ENCODE data around the gene ASB13. TPM values are rescaled to one million over a fixed set of nuclear protein-coding genes. Genes with fewer than 3 reads are reported as not detected.

The ASB13 gene
- total and polyA plus RNA-seq, 2 of the 13 experiments (the other 11 are each of a cell fraction or from before 2014, with no cell fraction given), result 9.3 to 15.4 TPM

GRCh38 chr10:5659702-5660528 lies 6.5 kb downstream of the ASB13 start (continued):
- TF ChIP-seq SALL2 (CRISPR knock-in tag; IDR thresholded peaks at IDR 0.05), result 0 out of 2 replicates have a peak, but pooled peaks have one; percentile 46
- TF ChIP-seq GLMP (CRISPR knock-in tag; IDR thresholded peaks at IDR 0.05; ENCODE audit: borderline replicate concordance), result no peak
- 0 out of 2 replicates have a peak, but pooled peaks have one; percentile 18 for TF ChIP-seq NFATC3 (CRISPR knock-in tag; IDR thresholded peaks at IDR 0.05)
- peak; percentile 49; the same call in 1 of the 2 replicates for TF ChIP-seq MXD1 (CRISPR knock-in tag; IDR thresholded peaks at IDR 0.05)
- TF ChIP-seq MYNN (CRISPR knock-in tag; IDR thresholded peaks at IDR 0.05; ENCODE audit: low read depth), result no peak
- TF ChIP-seq ZNF790 (CRISPR knock-in tag; IDR thresholded peaks at IDR 0.05; ENCODE audit: borderline replicate concordance), result peak; percentile 86; the same call in 1 of the 2 replicates
- TF ChIP-seq ZNF256 (CRISPR knock-in tag; conservative IDR thresholded peaks at IDR 0.05), result no peak
- no peak for TF ChIP-seq ETV6 (CRISPR knock-in tag; conservative IDR thresholded peaks at IDR 0.05)
- TF ChIP-seq SNAPC5 (CRISPR knock-in tag; IDR thresholded peaks at IDR 0.05; ENCODE audit: borderline replicate concordance), result no peak
- peak; percentile 92 for TF ChIP-seq FOXO1 (CRISPR knock-in tag; IDR thresholded peaks at IDR 0.05)
- TF ChIP-seq ZNF83 (CRISPR knock-in tag; IDR thresholded peaks at IDR 0.05; ENCODE audit: borderline replicate concordance), result no peak
- TF ChIP-seq ZNF253 (CRISPR knock-in tag; IDR thresholded peaks at IDR 0.05; ENCODE audit: borderline replicate concordance), result no peak
- 0 out of 4 replicates have a peak, but pooled peaks of 1 of the 2 experiments have one; percentile 1 for TF ChIP-seq MAFK (conservative IDR thresholded peaks at IDR 0.05 in 1 of 2, IDR thresholded peaks at IDR 0.05 in 1 of 2; ENCODE audit: low read length in 2 of 2)
- peak; percentile 72; the same call in 1 of the 2 replicates for TF ChIP-seq ZNF607 (CRISPR knock-in tag; IDR thresholded peaks at IDR 0.05; ENCODE audit: borderline replicate concordance)
- TF ChIP-seq PHF8 (CRISPR knock-in tag; IDR thresholded peaks at IDR 0.05), result no peak
- TF ChIP-seq POGK (CRISPR knock-in tag; conservative IDR thresholded peaks at IDR 0.05), result peak; percentile 98
- TF ChIP-seq SIN3B (IDR thresholded peaks at IDR 0.05; ENCODE audit: low read length), result 0 out of 2 replicates have a peak, but pooled peaks have one; percentile 44
- peak; percentile 92 for TF ChIP-seq FOSL1 (CRISPR knock-in tag; IDR thresholded peaks at IDR 0.05; ENCODE audit: borderline replicate concordance)
- peak; percentile 93 for TF ChIP-seq ARID5B (CRISPR knock-in tag; IDR thresholded peaks at IDR 0.05)
- no peak for TF ChIP-seq ZNF496 (CRISPR knock-in tag; IDR thresholded peaks at IDR 0.05; ENCODE audit: insufficient replicate concordance)
- TF ChIP-seq ZNF562 (CRISPR knock-in tag; IDR thresholded peaks at IDR 0.05; ENCODE audit: borderline replicate concordance), result no peak
